Measurements from ENCODE around the gene ARHGEF2.

The ARHGEF2 gene

DNA sequence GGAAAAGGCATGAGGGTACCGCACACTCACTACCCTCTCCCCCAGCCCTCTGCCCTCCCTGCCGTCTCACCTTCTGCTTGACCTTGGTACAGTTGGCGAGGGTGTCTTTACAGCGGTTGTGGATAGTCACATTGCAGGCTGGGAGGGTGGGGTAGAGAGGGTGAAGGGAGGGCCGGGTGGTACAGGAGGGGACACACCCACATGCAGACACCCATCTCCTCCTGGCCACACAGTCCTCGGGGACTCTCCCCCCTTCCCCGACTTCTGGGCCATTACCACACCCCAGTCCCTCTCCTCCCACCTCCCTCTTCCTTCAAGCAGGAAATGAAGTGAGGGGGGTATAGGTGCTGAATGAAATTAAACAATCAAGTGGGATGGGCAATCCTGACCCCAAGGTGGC, 11.6 kb downstream of the ARHGEF2 start:
- no peak for DNase-seq (ENCODE audit: low read depth)
- TF ChIP-seq, protein P1, sequence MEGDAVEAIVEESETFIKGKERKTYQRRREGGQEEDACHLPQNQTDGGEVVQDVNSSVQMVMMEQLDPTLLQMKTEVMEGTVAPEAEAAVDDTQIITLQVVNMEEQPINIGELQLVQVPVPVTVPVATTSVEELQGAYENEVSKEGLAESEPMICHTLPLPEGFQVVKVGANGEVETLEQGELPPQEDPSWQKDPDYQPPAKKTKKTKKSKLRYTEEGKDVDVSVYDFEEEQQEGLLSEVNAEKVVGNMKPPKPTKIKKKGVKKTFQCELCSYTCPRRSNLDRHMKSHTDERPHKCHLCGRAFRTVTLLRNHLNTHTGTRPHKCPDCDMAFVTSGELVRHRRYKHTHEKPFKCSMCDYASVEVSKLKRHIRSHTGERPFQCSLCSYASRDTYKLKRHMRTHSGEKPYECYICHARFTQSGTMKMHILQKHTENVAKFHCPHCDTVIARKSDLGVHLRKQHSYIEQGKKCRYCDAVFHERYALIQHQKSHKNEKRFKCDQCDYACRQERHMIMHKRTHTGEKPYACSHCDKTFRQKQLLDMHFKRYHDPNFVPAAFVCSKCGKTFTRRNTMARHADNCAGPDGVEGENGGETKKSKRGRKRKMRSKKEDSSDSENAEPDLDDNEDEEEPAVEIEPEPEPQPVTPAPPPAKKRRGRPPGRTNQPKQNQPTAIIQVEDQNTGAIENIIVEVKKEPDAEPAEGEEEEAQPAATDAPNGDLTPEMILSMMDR (IDR thresholded peaks at IDR 0.05; ENCODE audit: control insufficient read depth, insufficient read depth, low read depth, low read length, missing control alignments) = no peak
- no peak overlapping the region for H3K4me3 ChIP-seq (ENCODE audit: control insufficient read depth, low read depth, low read length)

DNA sequence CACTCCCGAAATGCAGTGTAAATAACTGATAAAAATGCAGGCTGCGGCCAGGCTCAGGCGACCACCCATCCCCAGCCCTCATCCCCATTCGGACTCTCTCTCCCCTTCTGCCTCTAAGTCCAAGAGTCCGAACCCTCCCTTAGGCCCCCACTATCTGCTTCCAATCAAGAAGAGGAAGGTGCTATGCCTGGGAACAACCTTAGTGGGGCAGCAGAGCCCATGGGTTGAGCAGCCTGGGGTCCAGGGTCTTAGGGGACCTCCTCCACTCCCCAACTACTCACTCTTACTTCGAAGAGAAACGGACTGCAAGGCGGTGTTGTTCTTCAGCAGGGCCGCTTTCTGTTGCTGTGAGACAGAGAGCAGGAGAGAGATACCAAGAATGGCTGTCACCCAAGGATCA, 12.2 kb downstream of the ARHGEF2 start:
- DNase-seq (ENCODE audit: low read depth) = no peak
- TF ChIP-seq, protein P1 (IDR thresholded peaks at IDR 0.05; ENCODE audit: control insufficient read depth, insufficient read depth, low read depth, low read length, missing control alignments) = peak; percentile 15
- no peak overlapping the region for H3K4me3 ChIP-seq (ENCODE audit: control insufficient read depth, low read depth, low read length)

DNA sequence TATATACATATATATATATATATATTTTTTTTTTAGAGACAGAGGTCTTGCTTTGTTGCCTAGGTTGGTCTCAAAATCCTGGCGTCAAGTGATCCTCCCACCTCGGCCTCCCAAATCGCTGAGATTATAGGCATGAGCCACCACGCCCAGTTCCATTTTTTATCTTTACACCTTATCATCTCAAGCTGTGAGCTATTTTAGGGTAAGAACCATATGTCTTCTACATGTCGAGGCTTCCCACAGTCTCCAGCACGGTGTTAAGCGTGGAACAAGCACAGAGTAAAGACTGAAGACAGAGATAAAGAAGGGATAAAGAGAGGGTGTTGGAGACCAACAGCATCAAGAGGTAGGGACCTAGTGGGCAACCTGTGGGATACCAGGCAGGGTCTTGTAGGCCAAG, 14.2 kb downstream of the ARHGEF2 start:
- TF ChIP-seq, protein P1 (IDR thresholded peaks at IDR 0.05; ENCODE audit: control insufficient read depth, insufficient read depth, low read depth, low read length, missing control alignments) = no peak
- no peak overlapping the region for H3K4me3 ChIP-seq (ENCODE audit: control insufficient read depth, low read depth, low read length)
- no peak for DNase-seq (ENCODE audit: low read depth)

DNA sequence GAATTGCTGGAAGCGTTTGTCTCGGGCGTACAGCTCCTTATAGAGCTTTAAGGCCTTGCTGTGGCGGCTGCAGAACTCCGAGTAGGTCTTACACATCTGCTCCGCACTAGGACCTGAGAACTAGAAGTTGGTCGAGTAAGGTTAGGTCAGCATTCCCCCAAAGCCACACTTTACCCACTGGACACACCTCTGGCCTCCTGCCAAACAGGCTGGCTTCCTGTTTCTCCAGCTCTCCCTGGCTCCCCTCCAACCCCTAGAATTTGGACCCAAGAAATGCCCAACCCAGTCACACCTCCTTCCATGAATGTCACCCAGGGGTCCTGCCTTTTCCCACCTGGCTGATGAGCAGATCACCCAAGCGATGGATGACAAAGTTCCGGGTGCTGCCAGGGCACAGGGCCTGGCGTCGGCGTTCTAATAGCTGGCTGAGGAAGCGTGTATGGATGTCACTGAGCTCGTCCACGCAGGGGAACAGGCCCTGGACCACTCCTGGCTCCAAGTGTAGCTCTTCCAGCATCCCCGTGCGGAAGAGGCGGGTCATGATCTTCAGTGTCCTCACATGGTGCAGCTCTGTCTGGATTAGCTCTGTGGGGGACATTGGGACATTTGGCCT, 15.6 kb downstream of the ARHGEF2 start:
- TF ChIP-seq, protein P1 (IDR thresholded peaks at IDR 0.05; ENCODE audit: control insufficient read depth, insufficient read depth, low read depth, low read length, missing control alignments) = no peak
- no peak overlapping the region for H3K4me3 ChIP-seq (ENCODE audit: control insufficient read depth, low read depth, low read length)
- DNase-seq (ENCODE audit: low read depth) = no peak

DNA sequence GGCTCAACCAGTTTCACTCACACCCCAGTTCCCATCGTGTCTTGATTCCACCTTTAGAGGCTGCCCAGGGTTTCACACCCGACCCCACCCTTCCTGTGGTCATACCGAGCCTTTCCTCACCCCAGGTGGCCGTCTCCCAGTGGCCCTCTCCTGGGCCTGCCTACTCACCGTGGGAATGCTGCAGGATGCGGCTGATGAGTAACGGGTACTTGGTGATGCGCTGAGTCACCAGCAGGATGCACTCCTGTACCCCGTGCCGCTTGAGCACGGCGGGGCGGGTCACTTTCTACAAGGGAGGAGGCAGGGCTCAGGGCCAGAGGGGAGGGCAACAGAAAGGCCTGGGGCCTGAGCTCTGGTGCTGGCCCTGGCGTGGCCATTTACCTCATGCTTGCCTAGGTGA, 16.4 kb downstream of the ARHGEF2 start:
- TF ChIP-seq, protein P1 (IDR thresholded peaks at IDR 0.05; ENCODE audit: control insufficient read depth, insufficient read depth, low read depth, low read length, missing control alignments) = peak; percentile 53
- DNase-seq (ENCODE audit: low read depth) = peak; percentile 83
- H3K4me3 ChIP-seq (ENCODE audit: control insufficient read depth, low read depth, low read length) = no peak overlapping the region

DNA sequence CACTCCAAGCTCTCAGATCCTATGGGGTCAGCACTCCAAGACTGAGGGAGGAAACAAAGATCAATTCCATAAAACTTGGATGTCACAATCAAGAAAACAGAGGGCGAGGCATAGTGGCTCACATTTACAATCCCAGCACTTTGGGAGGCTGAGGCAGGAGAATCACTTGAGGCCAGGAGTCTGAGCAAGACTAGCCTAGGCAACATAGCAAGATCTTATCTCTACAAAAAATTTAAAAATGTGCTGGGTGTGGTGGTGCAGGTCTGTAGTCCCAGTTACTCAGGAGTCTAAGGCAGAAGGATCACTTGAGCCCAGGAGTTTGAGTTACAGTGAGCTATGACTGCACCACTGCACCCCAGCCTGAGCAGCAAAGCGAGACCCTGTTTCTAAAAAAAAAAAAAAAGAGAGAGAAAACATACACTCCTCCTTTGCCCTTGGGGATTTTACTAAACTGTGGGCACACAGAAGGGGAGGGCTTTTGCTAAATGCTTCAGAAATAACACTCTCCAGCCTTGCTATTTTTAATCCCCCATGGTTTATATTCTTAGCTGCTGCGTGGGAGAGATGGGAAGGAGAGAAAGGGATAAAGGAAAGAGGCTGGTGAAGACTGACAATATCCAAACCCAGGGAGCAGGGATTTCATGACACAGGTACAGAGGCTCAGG, 18.1 kb downstream of the ARHGEF2 start:
- no peak for DNase-seq (ENCODE audit: low read depth)
- TF ChIP-seq, protein P1 (IDR thresholded peaks at IDR 0.05; ENCODE audit: control insufficient read depth, insufficient read depth, low read depth, low read length, missing control alignments) = no peak
- H3K4me3 ChIP-seq (ENCODE audit: control insufficient read depth, low read depth, low read length) = no peak overlapping the region

Data from AG09309 (cell line).